HFF-Myc (cell line): Measurements from ENCODE around the gene ABCA13.

ENCODE experiments used
- DNase-seq: peaks from one replicate; pipeline ENCODE4 v3.0.0-alpha.2; 2011; ENCODE audit warnings: low read depth; ENCODE audit errors: extremely low read depth
- H3K4me3 ChIP-seq: replicated peaks from 2 replicates; pipeline ENCODE4 v1.5.1; 2011; ENCODE audit warnings: low read depth, mild to moderate bottlenecking, control low read depth, low read length
- TF ChIP-seq, protein P1 (sequence below): IDR thresholded peaks from 2 replicates; pipeline ENCODE4 v1.5.1; 2012; ENCODE audit warnings: mild to moderate bottlenecking, low read depth, low read length, control low read depth; ENCODE audit errors: missing control alignments

The ABCA13 gene

DNA sequence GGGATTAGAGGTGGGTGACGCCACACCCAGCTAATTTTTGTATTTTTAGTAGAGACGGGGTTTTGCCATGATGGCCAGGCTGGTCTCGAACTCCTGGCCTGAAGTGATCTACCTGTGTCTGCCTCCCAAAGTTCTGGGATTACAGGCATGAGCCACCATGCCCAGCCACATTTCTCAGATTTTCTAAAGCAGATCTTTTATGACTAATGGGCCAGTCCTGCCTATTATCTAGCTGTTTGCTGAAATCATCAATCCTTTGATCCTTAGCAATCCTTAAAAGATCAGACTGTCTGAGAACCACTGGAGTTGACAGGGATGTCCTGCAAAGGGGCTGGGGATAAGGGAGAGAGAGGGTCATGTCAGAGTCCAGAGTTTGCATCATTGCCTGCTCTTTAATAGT, 21.2 kb upstream of the ABCA13 start:
- no peak for DNase-seq
- H3K4me3 ChIP-seq = no peak overlapping the region
- TF ChIP-seq, protein P1, sequence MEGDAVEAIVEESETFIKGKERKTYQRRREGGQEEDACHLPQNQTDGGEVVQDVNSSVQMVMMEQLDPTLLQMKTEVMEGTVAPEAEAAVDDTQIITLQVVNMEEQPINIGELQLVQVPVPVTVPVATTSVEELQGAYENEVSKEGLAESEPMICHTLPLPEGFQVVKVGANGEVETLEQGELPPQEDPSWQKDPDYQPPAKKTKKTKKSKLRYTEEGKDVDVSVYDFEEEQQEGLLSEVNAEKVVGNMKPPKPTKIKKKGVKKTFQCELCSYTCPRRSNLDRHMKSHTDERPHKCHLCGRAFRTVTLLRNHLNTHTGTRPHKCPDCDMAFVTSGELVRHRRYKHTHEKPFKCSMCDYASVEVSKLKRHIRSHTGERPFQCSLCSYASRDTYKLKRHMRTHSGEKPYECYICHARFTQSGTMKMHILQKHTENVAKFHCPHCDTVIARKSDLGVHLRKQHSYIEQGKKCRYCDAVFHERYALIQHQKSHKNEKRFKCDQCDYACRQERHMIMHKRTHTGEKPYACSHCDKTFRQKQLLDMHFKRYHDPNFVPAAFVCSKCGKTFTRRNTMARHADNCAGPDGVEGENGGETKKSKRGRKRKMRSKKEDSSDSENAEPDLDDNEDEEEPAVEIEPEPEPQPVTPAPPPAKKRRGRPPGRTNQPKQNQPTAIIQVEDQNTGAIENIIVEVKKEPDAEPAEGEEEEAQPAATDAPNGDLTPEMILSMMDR = no peak

DNA sequence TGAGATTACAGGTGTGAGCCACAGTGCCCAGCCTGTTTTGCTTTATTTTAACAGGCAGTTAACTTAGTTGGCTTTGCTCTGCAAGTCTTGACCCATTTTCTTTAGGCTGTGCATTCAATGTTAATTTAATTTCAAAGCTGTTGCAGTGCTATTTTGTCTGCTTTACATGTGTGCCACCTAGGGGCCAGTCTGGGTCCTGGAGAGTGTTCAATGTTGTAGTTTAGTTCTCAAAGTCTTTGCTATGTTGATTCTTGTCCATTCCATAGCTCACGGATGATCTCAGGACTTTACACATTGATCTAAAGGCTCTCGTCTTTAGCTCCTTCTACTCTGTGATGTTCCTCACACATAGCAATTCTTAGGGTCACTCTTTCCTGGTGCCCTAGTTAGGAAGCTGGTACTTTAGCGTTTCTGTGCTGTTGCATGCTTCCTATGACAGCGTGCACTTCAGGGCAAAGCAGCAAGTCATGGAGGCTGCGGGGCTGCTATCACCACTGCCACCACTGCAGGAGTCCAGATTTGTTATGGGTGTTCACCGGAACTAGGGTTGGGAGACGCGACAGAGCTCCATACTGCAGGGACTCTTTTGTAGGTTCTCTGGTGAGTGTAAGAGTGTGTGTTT, 16.4 kb upstream of the ABCA13 start:
- DNase-seq = no peak
- TF ChIP-seq, protein P1 = peak; percentile 72
- H3K4me3 ChIP-seq = no peak overlapping the region

DNA sequence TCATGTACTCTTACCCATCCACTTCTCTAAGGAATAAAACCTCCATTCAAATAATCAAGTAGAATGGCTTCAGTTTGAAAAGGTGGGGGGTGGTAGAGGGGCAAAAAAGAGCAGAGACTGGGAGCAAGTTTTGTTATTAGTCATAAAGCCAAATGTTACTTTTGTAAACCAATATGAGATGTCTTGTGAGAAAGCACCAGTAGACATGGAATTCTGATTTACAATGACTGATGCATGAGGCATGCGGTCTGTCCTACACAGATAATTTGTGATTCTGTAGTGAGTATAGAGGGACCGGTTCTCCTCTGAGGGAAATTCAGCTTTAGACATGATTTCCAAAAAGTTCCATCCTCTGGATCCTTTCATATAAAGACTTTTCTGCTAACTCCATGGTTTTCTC, 12.9 kb upstream of the ABCA13 start:
- H3K4me3 ChIP-seq = no peak overlapping the region
- DNase-seq = no peak
- TF ChIP-seq, protein P1 = no peak

DNA sequence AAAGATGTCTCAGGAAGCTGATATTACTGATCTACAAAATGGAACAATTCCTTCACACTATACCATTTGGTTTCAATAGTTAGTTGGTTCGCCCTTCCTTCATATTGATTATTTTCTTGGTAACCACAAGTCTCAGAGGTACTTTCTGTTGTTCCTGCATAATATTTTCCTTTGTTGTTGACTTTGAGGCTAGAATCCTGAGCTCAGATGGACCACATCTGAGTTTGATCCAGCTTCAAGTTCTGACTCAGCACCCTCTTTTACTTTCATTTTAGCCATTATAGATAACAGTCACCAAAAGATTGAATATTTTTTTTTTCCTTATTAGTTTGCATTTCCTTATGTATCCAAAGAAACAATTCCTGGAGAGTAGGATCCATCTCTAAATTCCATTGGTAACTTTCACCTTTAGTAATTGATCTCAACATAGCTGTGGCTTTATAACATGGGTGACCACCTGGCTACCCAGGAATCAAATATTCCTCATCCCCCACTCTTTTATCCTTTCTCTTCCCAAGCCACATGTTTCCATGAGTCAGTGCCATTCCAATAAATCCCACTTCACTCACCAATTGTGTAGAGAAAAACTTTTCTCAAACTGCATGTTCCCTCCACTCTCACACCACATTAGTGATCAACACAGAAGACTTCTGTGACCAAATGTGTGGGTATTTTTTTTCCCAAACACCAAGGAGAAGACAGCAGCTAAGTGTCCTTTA, 9.7 kb upstream of the ABCA13 start:
- DNase-seq = no peak
- H3K4me3 ChIP-seq = no peak overlapping the region
- TF ChIP-seq, protein P1 = no peak

DNA sequence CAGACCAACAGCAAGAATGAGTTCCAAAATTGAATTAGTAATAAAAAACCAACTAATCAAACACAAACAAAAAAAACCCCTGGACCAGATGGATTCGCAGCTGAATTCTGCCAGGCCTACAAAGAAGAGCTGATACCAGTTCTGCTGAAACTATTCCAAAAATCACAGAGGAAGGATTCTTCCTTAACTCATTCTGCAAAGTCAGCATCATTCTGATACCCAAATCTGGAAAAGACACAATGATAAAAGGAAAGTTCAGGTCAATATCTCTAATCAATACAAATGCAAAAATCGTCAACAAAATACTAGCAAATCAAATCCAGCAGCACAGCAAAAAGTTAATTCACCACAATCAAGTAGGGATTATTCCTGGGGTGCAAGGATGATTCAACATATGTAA, 6.1 kb upstream of the ABCA13 start:
- H3K4me3 ChIP-seq = no peak overlapping the region
- TF ChIP-seq, protein P1 = no peak
- DNase-seq = no peak

DNA sequence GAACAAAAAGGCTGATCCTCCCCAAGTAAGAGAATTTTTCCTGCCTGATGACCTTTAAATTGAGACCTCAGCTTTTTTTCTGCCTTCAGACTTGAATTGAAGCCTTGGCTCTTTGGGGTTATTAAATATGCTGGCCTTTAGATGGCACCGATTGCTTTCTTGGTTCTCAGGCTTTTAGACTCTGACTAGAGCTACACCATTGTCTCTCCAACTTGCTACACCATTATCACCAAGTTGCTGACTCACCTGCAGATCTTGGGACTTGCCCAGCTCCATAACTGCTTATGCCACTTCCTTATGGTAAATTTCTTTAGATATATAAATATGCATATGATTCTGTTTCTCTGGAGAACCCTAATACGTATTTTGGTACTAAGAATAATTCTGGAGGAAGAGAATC, 3.1 kb upstream of the ABCA13 start:
- TF ChIP-seq, protein P1 = no peak
- H3K4me3 ChIP-seq = no peak overlapping the region
- no peak for DNase-seq
